Measurements from ENCODE around the gene FRG2C. TPM values are rescaled to one million over a fixed set of nuclear protein-coding genes. Genes with fewer than 3 reads are reported as not detected.

Gene FRG2C
- not detected in 2 replicates for total RNA-seq

GRCh38 chr3:75664028-75664427 lies at the start of gene FRG2C:
Gene FRG2C (plus strand): TSS chr3:75664328. CDS start chr3:75664380, 52 bp downstream.

Other genes starting within 250 kb of the FRG2C start
- 12.8 and 13.2 TPM in 2 replicates for gene ZNF717, start 121.2 kb downstream of the FRG2C start, total RNA-seq

All from regular cardiac myocyte (primary cell).